ENCODE data around the gene TRPV6. TPM values are rescaled to one million over a fixed set of nuclear protein-coding genes. Genes with fewer than 3 reads are reported as not detected.

TRPV6 gene
- total RNA-seq (under 1 TPM in 1 of 2 donors, not detected in 1; 0.33 TPM), polyA plus RNA-seq (under 1 TPM; 0.50 to 0.69 TPM)
- long read RNA-seq, donor 1: 0 reads
- long read RNA-seq, donor 2: 0 reads

DNA sequence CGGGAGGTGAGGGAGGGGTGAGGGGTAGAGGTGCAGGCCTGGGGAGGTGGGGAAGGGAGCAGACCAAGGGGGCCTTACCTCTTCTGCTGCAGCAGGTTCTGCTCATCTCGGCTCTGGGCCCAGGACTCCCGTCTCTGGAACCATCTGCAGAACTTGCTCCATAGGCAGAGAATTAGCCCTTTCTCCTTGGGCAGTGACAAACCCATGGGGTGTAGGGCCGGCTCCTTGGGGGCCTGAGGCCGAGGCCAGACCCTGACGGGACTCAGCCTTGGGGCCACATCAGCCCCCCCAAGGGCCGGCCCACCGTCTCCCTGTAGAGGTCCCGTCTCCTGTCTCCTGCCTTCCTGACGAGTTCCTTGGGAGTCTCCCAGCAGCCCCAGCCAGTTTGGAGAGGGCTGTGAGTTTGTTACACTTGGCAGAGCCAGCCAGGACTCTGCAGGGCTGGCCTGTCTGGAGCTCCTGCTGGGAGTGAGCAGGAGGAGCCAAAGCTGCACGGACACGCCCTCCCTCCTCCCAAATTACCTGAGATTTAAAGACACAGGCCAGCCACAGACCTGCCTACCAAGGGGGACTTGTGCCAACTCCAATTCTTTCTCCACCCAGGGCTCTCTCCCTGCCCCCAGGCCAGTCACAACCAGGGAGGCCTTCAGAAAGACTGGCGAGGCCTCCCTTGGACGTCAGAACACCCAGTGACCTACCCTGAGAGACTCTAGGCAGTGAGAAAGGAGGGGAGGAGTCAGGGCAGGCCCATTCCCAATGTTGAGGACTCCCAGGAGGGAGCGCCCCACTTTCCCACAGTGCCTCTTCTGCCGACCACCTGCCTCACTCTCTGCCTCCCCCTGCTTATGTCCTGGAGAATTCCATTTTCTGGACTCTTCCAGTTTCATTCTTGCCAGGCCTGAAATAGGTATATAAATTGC lies at the start of gene TRPV6:
Gene TRPV6 (minus strand): TSS at position 435 of the 920 bp plus-strand sequence.
- H3K27me3 ChIP-seq (ENCODE audit: control insufficient read depth in 1 of 2, insufficient read depth in 2 of 2, low read length in 1 of 2): no peaks in the 10 kb centered on the region
- H3K4me3 ChIP-seq (ENCODE audit: low read length in 2 of 2): no peak within 1 kb of the TSS
- 22 to 24% methylated on average over 16 of the region's 16 CpGs for whole genome bisulfite sequencing, 2 donors
- no peaks in the 10 kb centered on the region for H3K36me3 ChIP-seq (ENCODE audit: control insufficient read depth in 1 of 2, insufficient read depth in 2 of 2, low read length in 1 of 2)
- peak in 1 of 2 donors; percentile 52 for DNase-seq
- no peaks in the 10 kb centered on the region for H3K9me3 ChIP-seq (ENCODE audit: control insufficient read depth, low read length)
- no peaks in the 10 kb centered on the region for H3K4me1 ChIP-seq (ENCODE audit: control insufficient read depth in 1 of 2, insufficient read depth in 2 of 2, low read length in 2 of 2)
- intact Hi-C loops (cut with DNase I): no loop called here
- ATAC-seq (ENCODE audit: low FRiP score): peak; percentile 31
- H3K27ac ChIP-seq (ENCODE audit: low read depth in 1 of 2, low read length in 2 of 2): no peak within 1 kb of the TSS

DNA sequence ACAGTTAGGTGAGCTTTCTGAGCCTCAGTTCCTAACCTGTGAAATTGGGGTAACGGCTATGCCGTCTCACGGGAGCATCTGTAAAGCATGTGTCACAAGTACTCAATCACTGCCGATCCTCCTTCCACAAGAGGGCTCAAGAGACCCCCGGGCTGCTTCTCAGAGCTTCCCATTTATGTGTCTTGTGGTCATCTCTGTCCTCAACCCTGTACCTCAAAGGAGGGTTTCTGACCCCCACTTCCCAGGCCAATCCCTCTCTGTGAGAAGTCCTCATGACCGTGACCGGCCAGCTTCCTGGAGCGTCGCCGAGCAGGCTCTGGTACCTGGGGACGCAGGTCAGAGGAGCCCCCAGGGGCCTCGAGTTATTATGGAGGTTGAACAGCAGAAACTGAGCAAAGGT lies 48.5 kb upstream of the TRPV6 start:
- no peaks in the 10 kb centered on the region for H3K36me3 ChIP-seq (ENCODE audit: control insufficient read depth in 1 of 2, insufficient read depth in 2 of 2, low read length in 1 of 2)
- no peak overlapping the region for H3K4me3 ChIP-seq (ENCODE audit: low read length in 2 of 2)
- 75 to 80% methylated on average over 12 of the region's 12 CpGs for WGBS, 2 donors
- no peak overlapping the region for H3K27ac ChIP-seq (ENCODE audit: low read depth in 1 of 2, low read length in 2 of 2)
- no peak for ATAC-seq (ENCODE audit: low FRiP score)
- no peaks in the 10 kb centered on the region for H3K4me1 ChIP-seq (ENCODE audit: control insufficient read depth in 1 of 2, insufficient read depth in 2 of 2, low read length in 2 of 2)
- H3K9me3 ChIP-seq (ENCODE audit: control insufficient read depth, low read length): no peaks in the 10 kb centered on the region
- no peaks in the 10 kb centered on the region for H3K27me3 ChIP-seq (ENCODE audit: control insufficient read depth in 1 of 2, insufficient read depth in 2 of 2, low read length in 1 of 2)
- intact Hi-C loops (cut with DNase I): no loop called here
- no peak for DNase-seq

DNA sequence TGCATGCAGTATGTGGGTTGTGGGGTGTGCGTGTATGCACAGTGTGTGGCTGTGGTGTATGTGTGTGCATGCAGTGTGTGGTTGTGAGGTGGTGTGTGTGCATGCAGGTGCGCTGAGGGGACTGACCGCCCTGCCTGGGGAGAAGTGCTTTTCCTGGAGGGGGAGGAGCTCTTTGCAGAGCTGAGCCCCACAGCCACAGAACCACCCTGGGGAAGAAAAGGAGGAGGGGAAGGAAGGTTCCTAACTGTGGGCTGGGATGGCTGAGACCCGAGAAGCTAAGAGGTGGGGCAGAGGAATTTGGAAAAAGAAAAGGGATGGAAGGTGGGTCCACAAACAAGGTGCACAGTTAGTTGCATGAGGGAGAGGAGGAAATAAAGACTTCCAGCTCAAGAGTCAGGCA lies 48.1 kb upstream of the TRPV6 start, which contains the start of gene TRPV5:
Gene TRPV5 (minus strand): TSS at position 123 of the 400 bp plus-strand sequence. CDS start 287 bp downstream, outside the sequence.
- Histone ChIP-seq H3K4me1 (ENCODE audit: control insufficient read depth in 1 of 2, insufficient read depth in 2 of 2, low read length in 2 of 2) (no peaks in the 10 kb centered on the region), H3K27me3 (ENCODE audit: control insufficient read depth in 1 of 2, insufficient read depth in 2 of 2, low read length in 1 of 2) (no peaks in the 10 kb centered on the region)
- intact Hi-C loops (cut with DNase I): no loop called here

DNA sequence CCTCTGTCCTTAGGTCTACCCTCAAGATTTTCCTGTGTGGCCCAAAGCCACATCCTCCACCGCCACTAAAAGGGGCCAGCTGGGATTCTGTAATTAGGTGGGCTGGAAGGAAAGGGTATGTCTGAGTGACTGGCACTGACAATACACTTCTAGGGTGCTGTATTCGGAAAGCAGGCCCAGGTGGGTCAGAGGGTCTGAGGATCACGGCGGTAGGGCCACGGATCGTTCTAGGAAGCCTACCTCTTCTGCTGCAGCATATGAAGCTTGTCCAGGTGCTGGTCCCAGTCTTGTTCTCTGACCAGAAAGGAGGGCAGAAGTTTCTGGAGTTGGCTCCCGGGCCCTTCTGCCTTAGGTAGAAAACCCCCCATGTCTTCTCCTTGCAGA lies 47.5 kb upstream of the TRPV6 start:
- Histone ChIP-seq H3K4me3 (ENCODE audit: low read length in 2 of 2) (no peak overlapping the region), H3K4me1 (ENCODE audit: control insufficient read depth in 1 of 2, insufficient read depth in 2 of 2, low read length in 2 of 2) (no peaks in the 10 kb centered on the region), H3K27me3 (ENCODE audit: control insufficient read depth in 1 of 2, insufficient read depth in 2 of 2, low read length in 1 of 2) (no peaks in the 10 kb centered on the region), H3K36me3 (ENCODE audit: control insufficient read depth in 1 of 2, insufficient read depth in 2 of 2, low read length in 1 of 2) (no peaks in the 10 kb centered on the region), H3K27ac (ENCODE audit: low read depth in 1 of 2, low read length in 2 of 2) (no peak overlapping the region), H3K9me3 (ENCODE audit: control insufficient read depth, low read length) (no peaks in the 10 kb centered on the region)
- ATAC-seq (ENCODE audit: low FRiP score) (no peak), DNase-seq (no peak)
- WGBS, 2 donors: 88 to 90% methylated on average over 7 of the region's 7 CpGs
- intact Hi-C loops (cut with DNase I): no loop called here

More for the DNA sequence above, 48.1 kb upstream of the TRPV6 start, which contains the start of gene TRPV5:
- H3K36me3 ChIP-seq (ENCODE audit: control insufficient read depth in 1 of 2, insufficient read depth in 2 of 2, low read length in 1 of 2): no peaks in the 10 kb centered on the region
- H3K27ac ChIP-seq (ENCODE audit: low read depth in 1 of 2, low read length in 2 of 2): no peak within 1 kb of the TSS
- no peaks in the 10 kb centered on the region for H3K9me3 ChIP-seq (ENCODE audit: control insufficient read depth, low read length)
- DNase-seq (no peak), ATAC-seq (ENCODE audit: low FRiP score) (no peak)
- 62 to 72% methylated on average over 4 of the region's 4 CpGs for WGBS, 2 donors
- no peak within 1 kb of the TSS for H3K4me3 ChIP-seq (ENCODE audit: low read length in 2 of 2)

GRCh38 chr7:142932386-142933091 lies 47.0 kb upstream of the TRPV6 start:
- Histone ChIP-seq H3K27me3 (ENCODE audit: control insufficient read depth in 1 of 2, insufficient read depth in 2 of 2, low read length in 1 of 2) (no peaks in the 10 kb centered on the region), H3K4me1 (ENCODE audit: control insufficient read depth in 1 of 2, insufficient read depth in 2 of 2, low read length in 2 of 2) (no peaks in the 10 kb centered on the region), H3K27ac (ENCODE audit: low read depth in 1 of 2, low read length in 2 of 2) (no peak overlapping the region), H3K9me3 (ENCODE audit: control insufficient read depth, low read length) (no peaks in the 10 kb centered on the region), H3K4me3 (ENCODE audit: low read length in 2 of 2) (no peak overlapping the region), H3K36me3 (ENCODE audit: control insufficient read depth in 1 of 2, insufficient read depth in 2 of 2, low read length in 1 of 2) (no peaks in the 10 kb centered on the region)
- DNase-seq (no peak), ATAC-seq (ENCODE audit: low FRiP score) (no peak)
- WGBS, 2 donors: 50 to 58% methylated on average over 5 of the region's 5 CpGs
- intact Hi-C loops (cut with DNase I): no loop called here

- no peak for DNase-seq
- intact Hi-C loops (cut with DNase I): no loop called here
- no peaks in the 10 kb centered on the region for H3K36me3 ChIP-seq (ENCODE audit: control insufficient read depth in 1 of 2, insufficient read depth in 2 of 2, low read length in 1 of 2)
- no peak overlapping the region for H3K4me3 ChIP-seq (ENCODE audit: low read length in 2 of 2)
- H3K9me3 ChIP-seq (ENCODE audit: control insufficient read depth, low read length): no peaks in the 10 kb centered on the region
- no peaks in the 10 kb centered on the region for H3K27me3 ChIP-seq (ENCODE audit: control insufficient read depth in 1 of 2, insufficient read depth in 2 of 2, low read length in 1 of 2)
- H3K27ac ChIP-seq (ENCODE audit: low read depth in 1 of 2, low read length in 2 of 2): no peak overlapping the region
- no peak for ATAC-seq (ENCODE audit: low FRiP score)
- no peaks in the 10 kb centered on the region for H3K4me1 ChIP-seq (ENCODE audit: control insufficient read depth in 1 of 2, insufficient read depth in 2 of 2, low read length in 2 of 2)
- 86 to 88% methylated on average over 11 of the region's 11 CpGs for WGBS, 2 donors
These were observed 44.7 kb upstream of the TRPV6 start for GRCh38 chr7:142930126-142930730.

DNA sequence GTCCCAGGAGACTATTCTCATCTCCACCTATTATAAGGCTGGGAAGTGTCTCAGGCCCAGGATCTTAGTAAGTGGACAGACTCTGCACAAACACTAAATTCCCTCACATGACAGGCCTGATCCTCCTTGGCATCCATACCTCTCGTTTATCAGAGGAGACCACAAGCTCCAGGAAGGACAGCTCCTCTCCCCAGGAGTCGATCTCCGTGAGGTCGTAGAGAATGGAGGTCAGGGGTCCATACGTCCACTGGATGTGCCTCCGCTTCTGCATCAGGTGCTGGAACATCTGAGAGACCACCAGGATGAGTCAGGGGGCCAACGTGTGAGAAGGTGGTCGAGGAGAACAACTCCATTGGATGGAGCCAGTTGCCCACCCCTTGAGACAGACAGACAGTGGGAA lies 42.4 kb upstream of the TRPV6 start:
- intact Hi-C loops (cut with DNase I): no loop called here
- no peaks in the 10 kb centered on the region for H3K4me1 ChIP-seq (ENCODE audit: control insufficient read depth in 1 of 2, insufficient read depth in 2 of 2, low read length in 2 of 2)
- WGBS, 2 donors: 75 to 77% methylated on average over 8 of the region's 8 CpGs
- H3K36me3 ChIP-seq (ENCODE audit: control insufficient read depth in 1 of 2, insufficient read depth in 2 of 2, low read length in 1 of 2): no peaks in the 10 kb centered on the region
- H3K9me3 ChIP-seq (ENCODE audit: control insufficient read depth, low read length): no peaks in the 10 kb centered on the region
- DNase-seq (no peak), ATAC-seq (ENCODE audit: low FRiP score) (no peak)
- H3K4me3 ChIP-seq (ENCODE audit: low read length in 2 of 2): no peak overlapping the region
- H3K27me3 ChIP-seq (ENCODE audit: control insufficient read depth in 1 of 2, insufficient read depth in 2 of 2, low read length in 1 of 2): no peaks in the 10 kb centered on the region
- no peak overlapping the region for H3K27ac ChIP-seq (ENCODE audit: low read depth in 1 of 2, low read length in 2 of 2)

DNA sequence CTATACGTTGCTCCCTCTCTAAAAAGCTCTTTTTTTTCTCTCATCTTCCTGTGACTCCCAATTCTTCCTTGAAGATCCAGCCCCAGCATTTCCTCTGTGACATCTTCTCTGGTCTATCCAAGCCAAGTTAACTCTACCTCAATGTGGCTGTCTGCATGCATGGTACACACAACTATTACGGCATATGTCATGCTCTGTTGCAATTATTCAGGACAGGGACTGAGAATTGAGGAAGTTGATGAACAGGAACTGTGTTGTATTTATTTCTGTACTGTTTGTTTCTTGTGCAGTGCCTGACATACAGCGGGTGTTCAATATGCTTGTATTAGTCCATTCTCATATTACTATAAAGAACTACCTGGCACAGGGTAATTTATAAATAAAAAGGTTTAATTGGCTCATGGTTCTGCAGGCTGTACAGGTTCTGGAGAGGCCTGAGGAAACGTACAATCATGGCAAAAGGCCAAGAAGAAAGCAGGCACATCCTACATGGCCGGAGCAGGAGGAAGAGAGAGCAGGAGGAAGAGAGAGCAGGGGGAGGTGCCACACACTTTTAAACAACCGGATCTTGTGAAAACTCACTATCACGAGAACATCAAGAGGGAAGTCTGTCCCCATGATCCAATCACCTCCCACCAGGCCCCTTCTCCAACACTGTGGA lies 41.7 kb upstream of the TRPV6 start:
- DNase-seq (peak in 1 of 2 donors; percentile 54), ATAC-seq (ENCODE audit: low FRiP score) (no peak)
- Histone ChIP-seq H3K4me3 (ENCODE audit: low read length in 2 of 2) (no peak overlapping the region), H3K27ac (ENCODE audit: low read depth in 1 of 2, low read length in 2 of 2) (no peak overlapping the region), H3K4me1 (ENCODE audit: control insufficient read depth in 1 of 2, insufficient read depth in 2 of 2, low read length in 2 of 2) (no peaks in the 10 kb centered on the region), H3K9me3 (ENCODE audit: control insufficient read depth, low read length) (no peaks in the 10 kb centered on the region), H3K27me3 (ENCODE audit: control insufficient read depth in 1 of 2, insufficient read depth in 2 of 2, low read length in 1 of 2) (no peaks in the 10 kb centered on the region), H3K36me3 (ENCODE audit: control insufficient read depth in 1 of 2, insufficient read depth in 2 of 2, low read length in 1 of 2) (no peaks in the 10 kb centered on the region)
- intact Hi-C loops (cut with DNase I): no loop called here
- WGBS, 2 donors: 64 to 65% methylated on average over 7 of the region's 7 CpGs

Measured in aorta (tissue), 5 donors.